ENCODE data around the gene CTXN3.

CTXN3 gene

DNA sequence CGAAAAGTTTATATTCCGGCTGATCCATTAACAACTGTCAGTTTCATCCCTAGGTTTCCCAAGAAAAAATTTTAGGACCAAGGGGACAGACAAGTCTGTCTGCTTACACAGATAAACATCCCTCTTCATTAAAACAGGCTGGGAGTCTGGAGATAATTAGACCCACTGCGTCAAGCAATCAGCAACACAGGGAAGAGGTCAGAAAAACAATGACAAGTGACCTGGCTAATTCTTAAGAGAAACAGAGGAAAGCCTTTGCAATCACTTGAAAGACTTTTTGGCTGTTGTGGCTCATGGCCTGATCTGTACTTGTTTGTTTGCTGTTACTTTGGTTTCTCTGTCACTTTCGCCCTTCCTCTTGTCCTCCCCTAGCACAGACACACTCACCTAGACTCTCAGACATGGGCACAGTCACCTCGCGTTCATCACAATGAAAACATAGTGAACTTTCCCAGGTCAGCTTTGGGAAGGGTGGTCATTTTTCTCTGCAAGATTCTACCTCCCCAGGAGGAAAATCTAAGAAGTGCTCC, 51.4 kb downstream of the CTXN3 start:
- H3K27ac ChIP-seq = peak overlapping the region; percentile 80; the same call in 1 of the 2 replicates

DNA sequence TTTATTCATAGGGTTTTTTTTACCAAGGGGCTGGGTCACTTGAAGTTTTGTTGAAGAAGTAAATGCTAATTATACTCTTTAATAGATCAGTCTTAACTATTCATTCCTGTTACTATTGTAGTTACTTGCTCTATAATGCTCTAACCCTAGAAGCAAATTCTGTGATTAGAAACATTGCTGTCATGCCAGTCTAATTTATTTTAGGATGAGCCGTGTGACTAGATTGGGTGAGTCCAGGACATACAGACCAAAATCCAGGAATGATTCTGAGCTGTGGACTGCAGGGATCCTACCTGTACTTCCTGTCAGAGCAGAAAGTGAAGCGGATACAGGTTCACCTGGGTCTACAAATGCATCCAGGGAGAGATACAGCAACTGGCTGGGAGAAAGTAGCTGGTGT, 53.6 kb downstream of the CTXN3 start:
- TF ChIP-seq CTCF (conservative IDR thresholded peaks at IDR 0.05) = no peak
- no peak overlapping the region; the same call in 1 of the 2 replicates for H3K27ac ChIP-seq

More for the DNA sequence above, 51.4 kb downstream of the CTXN3 start:
- TF ChIP-seq CTCF (conservative IDR thresholded peaks at IDR 0.05) = no peak

- H3K27ac ChIP-seq = no peak within 1 kb of the TSS; the same call in 1 of the 2 replicates
- no peak for TF ChIP-seq CTCF (conservative IDR thresholded peaks at IDR 0.05)
These were observed 54.2 kb downstream of the CTXN3 start, which contains the start of gene CCDC192 for GRCh38 chr5:127702926-127703561. TSS of gene CCDC192 (plus strand) at chr5:127703391. CDS start at chr5:127703446, 55 bp downstream.

DNA sequence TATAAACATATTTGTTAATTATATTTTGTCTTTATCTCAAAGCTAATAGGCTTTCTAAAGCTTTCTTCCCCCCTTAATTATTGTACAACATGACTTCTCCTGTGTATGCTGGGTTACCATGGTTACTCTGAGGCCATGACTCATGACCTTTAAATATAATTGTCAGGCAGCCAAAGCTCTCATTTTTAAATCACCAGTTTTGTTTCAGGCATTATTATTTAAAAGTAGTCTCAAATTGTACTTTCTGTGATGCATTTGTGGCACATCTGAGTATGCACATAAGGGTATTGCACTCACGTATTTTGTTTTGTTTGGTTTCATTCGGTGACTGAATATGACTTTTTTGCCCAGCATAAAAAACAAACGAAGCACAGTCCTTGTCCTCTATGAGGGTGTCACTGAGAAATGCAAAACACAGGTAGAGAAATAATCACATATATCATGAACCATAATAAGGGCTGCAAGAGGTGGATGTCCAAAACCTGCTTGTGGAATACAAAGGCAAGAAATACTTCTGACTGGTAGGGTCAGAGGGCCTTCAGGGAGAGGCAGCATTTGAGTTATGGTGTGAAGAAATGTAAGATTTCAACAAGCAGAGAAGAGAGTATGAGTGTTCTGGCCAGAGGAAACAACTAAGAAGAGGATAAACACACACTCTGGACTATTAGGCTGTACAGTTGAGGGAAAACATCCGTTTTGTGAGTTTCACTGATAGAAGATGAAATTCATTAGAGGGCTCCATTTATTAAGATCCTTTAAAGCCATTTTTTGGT, 56.4 kb downstream of the CTXN3 start:
- H3K27ac ChIP-seq = no peak overlapping the region
- no peak for TF ChIP-seq CTCF (conservative IDR thresholded peaks at IDR 0.05)

- no peak for TF ChIP-seq CTCF (conservative IDR thresholded peaks at IDR 0.05)
- no peak overlapping the region for H3K27ac ChIP-seq
These were observed 57.8 kb downstream of the CTXN3 start for GRCh38 chr5:127706691-127707090.

GRCh38 chr5:127707209-127707608, 58.3 kb downstream of the CTXN3 start:
- H3K27ac ChIP-seq = no peak overlapping the region
- TF ChIP-seq CTCF (conservative IDR thresholded peaks at IDR 0.05) = no peak

Measured in VCaP (cell line).